KMS-11 (cell line): ENCODE measurements around the gene EXOC3L4.

ENCODE experiments used
- H2AFZ ChIP-seq: fragments of 200-600 bp; sonication (generic); 2 replicates; pipeline ENCODE4 v1.6.1; 2016; ENCODE audit warnings: antibody characterized with exemption, mixed run types, low read depth
- H3K27ac ChIP-seq: fragments of 200-600 bp; sonication (generic); 2 replicates; pipeline ENCODE4 v1.6.1; 2016; ENCODE audit warnings: mild to moderate bottlenecking, mixed run types
- H3K27me3 ChIP-seq: fragments of 200-600 bp; sonication (generic); 2 replicates; pipeline ENCODE4 v1.6.1; 2017; ENCODE audit warnings: mild to moderate bottlenecking, low read depth, mixed run types, moderate library complexity; ENCODE audit not compliant: insufficient read depth
- H3K36me3 ChIP-seq: fragments of 200-600 bp; sonication (generic); 2 replicates; pipeline ENCODE4 v1.6.1; 2017; ENCODE audit warnings: mild to moderate bottlenecking, mixed run types; ENCODE audit not compliant: insufficient read depth
- H3K4me1 ChIP-seq: fragments of 200-600 bp; sonication (generic); 2 replicates; pipeline ENCODE4 v1.6.1; 2016; ENCODE audit warnings: mild to moderate bottlenecking, low read depth, mixed run types; ENCODE audit not compliant: poor library complexity, severe bottlenecking
- H3K4me2 ChIP-seq: fragments of 200-600 bp; sonication (generic); 2 replicates; pipeline ENCODE4 v1.7.0; 2016; ENCODE audit warnings: mild to moderate bottlenecking, mixed run types
- H3K4me3 ChIP-seq: fragments of 200-600 bp; sonication (generic); IDR thresholded peaks from 2 replicates; pipeline ENCODE4 v1.6.1; 2017; ENCODE audit warnings: low read depth, low read length, mixed read lengths; ENCODE audit not compliant: insufficient read depth
- H3K79me2 ChIP-seq: fragments of 200-600 bp; sonication (generic); 2 replicates; pipeline ENCODE4 v1.6.1; 2016; ENCODE audit warnings: low read depth, mixed run types; ENCODE audit not compliant: insufficient read depth
- H3K9ac ChIP-seq: fragments of 200-600 bp; sonication (generic); 2 replicates; pipeline ENCODE4 v1.6.1; 2016; ENCODE audit warnings: mild to moderate bottlenecking, mixed run types
- H4K20me1 ChIP-seq: fragments of 200-600 bp; sonication (generic); 2 replicates; pipeline ENCODE4 v1.6.1; 2016; ENCODE audit warnings: mild to moderate bottlenecking, mixed run types; ENCODE audit not compliant: insufficient read depth
- TF ChIP-seq, protein P1 (sequence below): fragments of 200-600 bp; sonication (generic); conservative IDR thresholded peaks from 2 replicates; pipeline ENCODE4 v1.6.1; 2017; ENCODE audit warnings: low read depth, mild to moderate bottlenecking, antibody characterized with exemption, low read length, moderate library complexity, mixed read lengths

EXOC3L4 gene

DNA sequence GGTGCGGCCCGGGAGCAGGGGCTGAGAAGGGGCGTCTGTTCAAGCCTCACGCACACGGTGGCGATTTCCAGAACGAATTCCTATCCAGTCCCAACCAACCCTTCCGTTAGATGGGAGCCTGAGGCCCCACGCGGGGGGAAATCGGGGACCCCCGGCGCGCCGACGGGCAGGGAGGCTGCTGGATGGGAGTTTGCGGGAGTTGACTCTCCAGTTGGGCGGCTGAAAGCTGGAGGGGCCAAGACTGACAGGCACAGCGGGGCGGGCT, 9.8 kb downstream of the EXOC3L4 start:
- peaks cover 35% of the 10 kb centered on the region for H3K4me1 ChIP-seq
- no peaks in the 10 kb centered on the region for H3K79me2 ChIP-seq
- no peak overlapping the region for H3K4me2 ChIP-seq
- H4K20me1 ChIP-seq: no peaks in the 10 kb centered on the region
- no peaks in the 10 kb centered on the region for H3K27me3 ChIP-seq
- H3K27ac ChIP-seq: no peak overlapping the region
- TF ChIP-seq, protein P1, sequence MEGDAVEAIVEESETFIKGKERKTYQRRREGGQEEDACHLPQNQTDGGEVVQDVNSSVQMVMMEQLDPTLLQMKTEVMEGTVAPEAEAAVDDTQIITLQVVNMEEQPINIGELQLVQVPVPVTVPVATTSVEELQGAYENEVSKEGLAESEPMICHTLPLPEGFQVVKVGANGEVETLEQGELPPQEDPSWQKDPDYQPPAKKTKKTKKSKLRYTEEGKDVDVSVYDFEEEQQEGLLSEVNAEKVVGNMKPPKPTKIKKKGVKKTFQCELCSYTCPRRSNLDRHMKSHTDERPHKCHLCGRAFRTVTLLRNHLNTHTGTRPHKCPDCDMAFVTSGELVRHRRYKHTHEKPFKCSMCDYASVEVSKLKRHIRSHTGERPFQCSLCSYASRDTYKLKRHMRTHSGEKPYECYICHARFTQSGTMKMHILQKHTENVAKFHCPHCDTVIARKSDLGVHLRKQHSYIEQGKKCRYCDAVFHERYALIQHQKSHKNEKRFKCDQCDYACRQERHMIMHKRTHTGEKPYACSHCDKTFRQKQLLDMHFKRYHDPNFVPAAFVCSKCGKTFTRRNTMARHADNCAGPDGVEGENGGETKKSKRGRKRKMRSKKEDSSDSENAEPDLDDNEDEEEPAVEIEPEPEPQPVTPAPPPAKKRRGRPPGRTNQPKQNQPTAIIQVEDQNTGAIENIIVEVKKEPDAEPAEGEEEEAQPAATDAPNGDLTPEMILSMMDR: no peak
- H3K36me3 ChIP-seq: no peaks in the 10 kb centered on the region
- no peak overlapping the region for H2AFZ ChIP-seq
- no peak overlapping the region for H3K9ac ChIP-seq
- no peak overlapping the region for H3K4me3 ChIP-seq

DNA sequence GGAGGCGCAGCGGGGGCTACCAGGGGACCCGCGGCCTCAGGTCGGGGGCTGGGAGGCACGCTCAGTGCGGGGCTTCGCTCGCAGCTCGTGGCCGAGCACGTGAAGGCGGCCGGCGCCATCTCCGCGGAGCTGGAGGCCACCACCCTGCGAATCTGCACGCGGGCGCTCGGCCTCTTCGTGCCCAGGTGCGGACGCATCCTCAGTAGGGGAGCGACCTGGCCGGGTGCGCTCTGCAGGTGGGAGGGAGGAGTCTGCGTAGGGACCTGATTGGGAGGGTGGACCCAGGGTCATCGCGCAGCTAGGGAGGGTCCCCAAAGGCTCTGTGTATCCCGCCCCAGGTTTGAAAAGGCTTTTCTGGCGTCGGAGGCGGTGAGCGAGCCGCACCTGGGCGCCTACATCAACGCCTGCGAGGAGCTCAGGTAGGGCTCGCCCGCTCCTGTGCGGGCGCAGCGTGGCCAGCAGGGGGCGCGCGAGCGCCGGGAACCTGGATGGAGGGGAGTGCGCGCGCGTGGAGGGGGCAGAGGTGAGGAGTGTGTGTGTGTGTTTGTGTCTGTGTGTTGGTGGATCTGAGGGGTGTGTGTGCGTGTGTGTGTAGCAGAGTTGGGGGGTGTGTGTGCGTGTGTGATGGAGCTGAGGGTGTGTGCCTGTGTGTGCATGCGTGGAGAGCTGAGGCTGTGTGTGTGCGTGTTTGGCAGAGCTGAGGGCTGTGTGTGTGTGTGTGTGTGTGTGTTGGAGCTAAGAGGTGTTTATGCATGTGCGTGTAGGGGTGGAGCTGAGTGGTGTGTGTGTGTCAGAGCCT, 10.3 kb downstream of the EXOC3L4 start:
- Histone ChIP-seq H3K27me3 (no peaks in the 10 kb centered on the region), H4K20me1 (no peaks in the 10 kb centered on the region), H2AFZ (no peak overlapping the region; the same call in 1 of the 2 replicates), H3K9ac (no peak overlapping the region), H3K4me1 (peaks cover 38% of the 10 kb centered on the region), H3K79me2 (no peaks in the 10 kb centered on the region), H3K4me2 (peak overlapping the region; percentile 71), H3K4me3 (no peak overlapping the region), H3K27ac (no peak overlapping the region), H3K36me3 (no peaks in the 10 kb centered on the region)
- TF ChIP-seq, protein P1: peak; percentile 74

DNA sequence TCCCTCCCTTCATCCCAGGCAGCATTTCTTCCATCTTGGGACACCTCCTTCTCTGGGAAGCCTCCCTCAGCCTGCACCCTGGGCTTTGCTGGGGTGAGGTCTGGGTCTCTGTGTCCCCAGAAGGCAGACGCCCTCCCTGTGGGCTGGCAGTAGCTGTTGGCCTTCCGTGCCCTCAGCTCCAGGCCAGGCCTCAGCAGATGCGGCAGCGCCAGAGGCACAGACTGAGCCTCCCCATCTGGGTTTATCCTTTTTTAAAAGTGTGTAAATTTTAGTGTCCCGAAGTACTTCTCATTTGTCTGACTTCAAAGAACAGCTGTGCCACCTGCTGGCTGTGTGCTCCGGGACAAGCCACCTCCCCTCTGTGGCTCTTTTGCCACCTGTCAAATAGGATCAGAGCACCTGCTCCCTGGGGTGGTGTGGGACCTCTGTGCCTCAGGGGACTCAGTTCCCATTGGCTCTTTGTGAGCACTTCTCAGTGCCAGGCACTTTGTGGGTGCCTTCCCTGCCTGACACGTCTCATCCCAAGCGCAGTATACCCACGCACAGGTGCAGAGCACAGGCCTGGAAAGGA, 11.1 kb downstream of the EXOC3L4 start:
- peak overlapping the region; percentile 71 for H3K4me2 ChIP-seq
- peaks cover 44% of the 10 kb centered on the region for H3K4me1 ChIP-seq
- peak overlapping the region; percentile 14; the same call in 1 of the 2 replicates for H2AFZ ChIP-seq
- H3K27me3 ChIP-seq: no peaks in the 10 kb centered on the region
- no peaks in the 10 kb centered on the region for H3K79me2 ChIP-seq
- no peaks in the 10 kb centered on the region for H4K20me1 ChIP-seq
- H3K27ac ChIP-seq: peak overlapping the region; percentile 54
- no peak overlapping the region for H3K9ac ChIP-seq
- no peaks in the 10 kb centered on the region for H3K36me3 ChIP-seq
- TF ChIP-seq, protein P1: no peak
- no peak overlapping the region for H3K4me3 ChIP-seq

DNA sequence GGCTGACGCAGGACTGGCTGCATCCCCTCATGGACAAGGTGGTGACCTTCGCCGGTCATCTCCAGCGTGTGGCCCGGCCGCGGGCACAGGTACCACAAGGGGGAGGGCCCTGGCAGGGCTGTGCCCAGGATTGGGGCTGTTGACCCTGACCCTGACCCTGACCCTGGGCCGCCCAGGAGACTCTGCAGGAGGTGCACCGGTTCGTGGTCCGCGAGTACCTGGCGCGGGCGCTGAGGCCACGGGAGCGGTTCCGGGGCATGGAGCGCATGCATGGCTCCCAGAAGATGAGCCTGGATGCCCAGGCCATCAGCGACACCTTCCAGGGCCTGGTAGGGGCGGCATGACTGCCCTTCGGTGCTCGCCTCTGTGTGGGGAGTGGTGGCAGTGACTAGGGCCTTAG, 12.9 kb downstream of the EXOC3L4 start:
- Histone ChIP-seq H3K36me3 (no peaks in the 10 kb centered on the region), H3K4me2 (no peak overlapping the region), H3K4me1 (peaks cover 62% of the 10 kb centered on the region), H3K27ac (no peak overlapping the region), H4K20me1 (no peaks in the 10 kb centered on the region), H3K27me3 (no peaks in the 10 kb centered on the region), H3K9ac (no peak overlapping the region), H3K4me3 (no peak overlapping the region), H3K79me2 (no peaks in the 10 kb centered on the region), H2AFZ (no peak overlapping the region)
- TF ChIP-seq, protein P1: no peak
